Activated effector memory CD4-positive, alpha-beta T cell treated with Interleukin-2 at 50 U/mL for 16 hours (primary cell): ENCODE data around the gene CPAMD8.

Experiments used
- DNase-seq: peaks from one replicate; pipeline ENCODE4 v3.0.0-alpha.2; 2020

Gene CPAMD8

DNA sequence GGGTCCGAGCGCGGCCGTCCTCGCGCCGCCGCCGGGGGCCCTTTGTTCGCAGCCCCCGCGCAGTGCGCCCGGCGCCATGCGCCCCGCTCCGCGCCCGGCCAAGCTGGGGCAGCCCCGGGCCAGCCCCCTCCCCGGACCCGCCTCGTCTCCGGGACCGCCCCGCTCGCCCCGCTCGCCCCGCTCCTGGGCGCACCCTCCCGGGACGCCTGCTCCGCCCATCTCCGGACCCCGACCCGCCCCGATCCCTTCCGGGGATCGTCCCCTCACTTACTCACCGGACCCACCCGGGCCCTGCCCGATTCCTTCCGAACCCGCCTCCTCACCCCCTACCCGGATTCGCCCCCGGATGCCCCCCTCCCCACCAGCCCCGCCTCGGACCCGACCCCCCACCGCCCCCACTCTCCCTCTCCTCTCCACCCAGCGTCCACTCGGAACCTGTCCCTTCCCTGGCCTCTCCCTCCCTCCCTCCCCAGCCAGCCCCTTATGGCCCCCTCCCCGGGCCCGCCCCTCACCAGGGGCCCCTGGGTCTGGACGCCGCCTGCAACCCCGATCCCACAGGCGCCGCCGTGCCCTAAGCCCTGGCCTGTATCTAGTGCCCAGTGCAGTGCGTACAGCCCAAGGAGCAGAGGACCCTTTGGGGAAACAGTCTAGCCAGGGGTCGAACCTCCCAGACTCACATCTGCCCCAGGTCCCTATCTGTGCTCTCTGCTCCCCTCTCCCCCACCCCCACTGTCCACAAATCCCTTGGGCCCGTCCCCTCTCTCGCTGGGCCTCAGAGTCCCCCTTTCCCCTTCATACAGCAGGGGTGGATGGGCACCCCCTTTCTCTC is at the start of gene CPAMD8:
Gene CPAMD8, minus strand, starts transcription at position 105 of the 829 bp plus-strand sequence. CDS start 168 bp downstream, outside the sequence.
- no peak for DNase-seq

DNA sequence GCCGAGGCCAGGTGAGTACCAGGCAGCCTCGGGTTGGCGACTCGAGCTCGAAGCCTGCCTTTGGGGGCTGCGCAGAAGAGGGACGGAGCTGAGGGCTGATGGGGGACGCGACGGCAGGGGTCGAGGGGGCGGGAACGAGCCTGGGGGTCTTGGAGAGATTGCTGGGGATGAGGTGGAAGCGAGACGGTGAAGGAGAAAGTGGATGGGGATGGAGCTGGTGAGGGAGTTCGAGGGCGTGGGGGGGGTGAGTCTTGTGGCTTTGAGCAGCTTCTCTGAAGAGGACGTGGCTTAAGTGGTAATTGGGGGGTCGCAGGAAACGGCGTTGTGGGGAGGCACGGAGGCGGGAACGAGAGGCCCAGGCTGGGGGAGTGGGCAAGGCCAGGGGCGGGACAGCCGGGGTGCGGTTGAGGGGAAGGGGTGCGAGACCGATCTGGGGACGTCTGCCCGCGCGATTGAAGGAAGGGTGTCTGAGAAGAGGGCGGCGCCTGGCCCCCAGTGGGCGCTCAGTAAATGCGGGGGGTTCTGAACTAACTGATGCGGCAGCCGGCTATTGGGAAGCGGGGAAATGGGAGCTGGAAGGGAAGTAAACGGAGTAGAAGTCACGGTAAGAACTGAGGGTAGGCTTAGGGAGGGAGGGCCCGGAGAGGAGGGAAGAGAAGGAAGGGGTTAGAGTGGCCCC is 49.4 kb upstream of the CPAMD8 start:
- peak; percentile 51 for DNase-seq

DNA sequence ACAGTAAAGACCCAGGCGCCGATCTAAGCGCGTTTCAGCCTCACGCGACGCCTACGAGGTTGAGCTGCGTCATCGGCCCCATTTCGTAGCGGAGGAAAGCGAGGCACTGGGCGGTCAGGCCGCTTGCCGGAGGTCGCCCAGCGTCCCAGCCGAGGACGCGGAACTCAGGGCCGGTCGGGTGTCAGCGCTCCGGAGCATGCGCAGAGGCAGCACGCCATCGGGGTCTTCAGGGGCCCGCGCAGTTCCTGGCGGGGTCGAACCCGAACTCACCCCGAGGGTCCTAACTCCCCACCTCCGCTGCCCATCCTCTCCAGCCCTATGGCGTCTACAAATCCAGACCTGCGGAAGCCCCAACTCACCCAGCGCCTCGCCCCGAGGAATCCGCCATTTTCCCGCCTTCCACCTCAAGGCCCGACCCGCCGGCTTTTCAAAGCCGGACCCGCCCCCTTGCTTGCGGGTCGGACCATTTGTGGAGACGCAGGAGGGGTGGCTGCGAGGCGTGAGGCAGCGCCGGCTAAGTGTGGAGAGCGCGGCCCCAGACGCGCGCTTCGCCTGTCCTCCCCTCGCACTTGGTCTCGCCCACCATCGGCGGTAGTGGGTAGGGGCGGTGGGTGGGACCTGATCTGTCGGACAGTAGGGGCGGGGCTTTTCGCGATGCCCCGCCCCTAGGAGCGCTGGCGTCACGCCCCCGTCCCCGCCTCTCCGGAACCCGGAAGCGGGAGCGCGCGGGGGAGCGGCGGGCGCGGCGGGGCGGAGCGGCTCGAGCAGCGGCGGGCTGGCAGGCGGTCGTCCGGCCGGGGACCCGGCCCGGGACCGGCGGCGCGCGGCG is 48.6 kb upstream of the CPAMD8 start, which contains the start of the genes HAUS8 and MYO9B:
Gene HAUS8, minus strand, starts transcription at position 418 of the 829 bp plus-strand sequence. Its CDS starts 30 bp downstream, at position 388.
Gene MYO9B, plus strand, starts transcription at position 743 of the 829 bp plus-strand sequence. CDS start 25,941 bp downstream, outside the sequence.
- peak; percentile 100 for DNase-seq

- no peak for DNase-seq
Measured at GRCh38 chr19:17074634-17075034, 48.0 kb upstream of the CPAMD8 start.

DNA sequence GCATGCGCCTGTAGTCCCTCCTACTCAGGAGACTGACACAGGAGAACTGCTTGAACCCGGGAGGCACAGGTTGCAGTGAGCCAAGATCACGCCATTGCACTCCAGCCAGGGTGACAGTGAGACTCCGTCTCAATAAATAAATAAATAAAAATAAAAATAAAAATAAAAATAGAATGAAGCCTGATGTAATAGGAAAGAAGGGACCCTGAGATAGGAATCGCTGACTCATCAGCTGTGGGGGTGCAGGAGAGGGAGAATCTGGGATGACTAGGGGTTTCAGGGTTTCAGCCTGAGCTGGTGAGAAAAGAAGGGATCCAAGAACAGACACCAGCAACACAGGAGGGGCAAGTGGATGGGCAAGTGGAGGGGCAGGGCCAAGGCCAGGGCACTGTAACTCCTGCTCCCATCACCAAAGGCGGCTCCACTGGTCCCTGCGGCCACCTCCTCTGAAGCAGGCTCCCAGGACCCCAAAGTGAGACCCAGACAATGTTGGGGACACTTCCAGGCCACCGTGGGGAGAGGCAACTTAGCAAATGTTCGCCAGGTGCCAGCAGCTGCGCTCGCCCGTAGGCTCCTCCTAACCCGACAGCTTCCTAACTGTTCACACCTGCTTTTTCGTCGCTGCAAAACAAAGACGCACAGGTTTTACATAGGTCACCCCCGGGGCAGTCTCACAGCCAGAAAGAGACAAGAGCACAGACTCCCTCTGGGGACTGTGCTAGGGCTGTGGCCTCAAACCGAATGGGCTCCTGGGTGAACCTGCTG is 47.4 kb upstream of the CPAMD8 start:
- DNase-seq, result no peak

GRCh38 chr19:17070912-17071311 is 44.3 kb upstream of the CPAMD8 start:
- no peak for DNase-seq

GRCh38 chr19:17070421-17070820 is 43.8 kb upstream of the CPAMD8 start:
- DNase-seq, result no peak

DNA sequence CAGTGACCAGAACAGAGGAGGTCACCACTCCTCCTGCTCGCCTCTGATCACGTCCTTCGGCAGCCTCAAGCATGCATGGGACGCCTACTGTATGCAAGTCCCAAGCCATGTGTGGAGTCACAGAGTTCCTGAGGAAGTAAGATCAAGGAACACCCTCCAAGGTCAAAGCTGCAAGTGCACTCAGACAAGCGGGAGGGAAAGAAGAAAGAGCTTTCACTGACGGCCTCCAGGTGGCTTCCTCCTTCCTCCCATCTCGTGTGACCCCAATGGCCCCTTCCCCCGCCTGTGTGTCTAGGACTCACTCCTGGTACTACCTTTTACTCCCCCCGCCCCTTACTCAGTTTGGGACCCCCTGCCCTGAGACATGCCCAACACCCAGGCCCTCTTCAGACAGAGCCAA is 42.6 kb upstream of the CPAMD8 start:
- no peak for DNase-seq

DNA sequence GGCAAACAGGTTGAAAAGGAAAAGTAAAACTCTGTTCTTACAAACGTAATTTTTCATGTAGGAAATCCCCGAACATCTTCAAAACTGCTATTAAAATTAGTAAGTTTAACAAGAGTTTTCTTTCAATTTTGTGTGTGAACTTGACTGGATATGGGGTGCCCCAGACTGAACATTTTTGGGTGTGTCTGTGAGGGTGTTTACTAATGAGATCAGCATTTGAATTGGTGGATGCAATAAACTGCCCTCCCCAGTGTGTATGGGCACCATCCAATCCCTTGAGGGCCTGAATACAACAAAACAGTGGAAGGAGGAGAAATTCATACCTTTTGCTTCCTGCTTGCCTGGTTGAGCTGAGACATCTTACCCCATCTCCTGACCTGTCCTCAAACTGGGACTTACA is 36.8 kb upstream of the CPAMD8 start:
- no peak for DNase-seq

GRCh38 chr19:17061691-17062090 is 35.1 kb upstream of the CPAMD8 start:
- DNase-seq, result no peak

GRCh38 chr19:17061205-17061604 is 34.6 kb upstream of the CPAMD8 start:
- DNase-seq, result no peak

DNA sequence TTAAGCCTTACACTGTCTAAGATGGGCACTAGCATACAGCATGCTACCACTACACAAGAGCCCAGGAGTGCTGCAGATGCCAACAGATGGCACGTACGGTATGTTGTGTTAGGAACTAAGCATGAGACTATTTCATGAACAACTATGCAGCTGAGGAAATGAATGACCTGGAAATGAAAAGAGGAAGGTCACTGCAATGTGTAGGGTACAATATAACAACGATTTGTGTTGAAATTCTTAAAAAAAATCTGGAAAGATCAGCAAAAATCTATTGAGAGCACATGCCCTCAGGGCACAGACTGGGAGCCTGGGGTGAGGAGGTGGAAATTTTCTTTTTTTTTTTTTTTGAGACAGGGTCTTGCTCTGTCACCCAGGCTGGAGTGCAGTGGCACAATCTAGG is 34.2 kb upstream of the CPAMD8 start:
- no peak for DNase-seq

GRCh38 chr19:17058236-17058635 is 31.6 kb upstream of the CPAMD8 start:
- DNase-seq, result no peak

DNA sequence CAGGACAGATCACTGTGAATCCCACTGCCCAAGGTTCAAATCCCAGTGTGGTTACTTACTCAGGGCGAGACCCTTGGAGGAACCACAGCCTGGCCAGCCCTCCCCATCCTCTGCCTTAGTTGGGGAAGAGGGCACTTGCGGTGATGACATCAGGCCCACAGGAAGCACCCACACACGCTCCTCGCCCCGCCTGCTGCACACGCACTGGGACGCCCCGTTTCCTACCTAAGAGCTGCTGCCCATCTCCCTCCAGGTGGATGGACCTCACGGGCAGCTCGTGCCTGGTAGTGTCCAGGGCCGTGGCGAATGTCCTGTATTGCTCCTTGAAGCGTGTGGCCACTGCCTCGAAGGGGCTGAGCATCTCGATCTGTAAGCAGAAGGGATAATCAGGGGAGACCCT is 29.0 kb upstream of the CPAMD8 start:
- no peak for DNase-seq

DNA sequence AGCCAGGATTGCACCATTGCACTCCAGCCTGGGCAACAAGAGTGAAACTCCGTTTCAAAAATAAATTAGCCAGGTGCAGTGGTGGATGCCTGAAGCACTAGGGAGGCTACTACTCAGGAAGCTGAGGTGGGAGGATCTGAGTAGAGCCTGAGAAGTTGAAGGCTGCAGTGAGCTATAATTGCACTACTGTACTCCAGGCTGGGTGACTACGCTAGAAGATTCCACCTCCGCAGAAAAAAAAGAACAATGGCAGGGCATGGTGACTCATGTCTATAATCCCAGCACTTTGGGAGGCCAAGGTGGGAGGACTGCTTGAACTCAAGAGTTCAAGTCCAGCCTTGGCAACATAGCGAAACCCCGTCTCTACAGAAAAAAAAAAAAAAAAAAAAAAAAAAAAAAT is 28.1 kb upstream of the CPAMD8 start:
- no peak for DNase-seq

- no peak for DNase-seq
Measured at GRCh38 chr19:17052439-17052838, 25.8 kb upstream of the CPAMD8 start.

DNA sequence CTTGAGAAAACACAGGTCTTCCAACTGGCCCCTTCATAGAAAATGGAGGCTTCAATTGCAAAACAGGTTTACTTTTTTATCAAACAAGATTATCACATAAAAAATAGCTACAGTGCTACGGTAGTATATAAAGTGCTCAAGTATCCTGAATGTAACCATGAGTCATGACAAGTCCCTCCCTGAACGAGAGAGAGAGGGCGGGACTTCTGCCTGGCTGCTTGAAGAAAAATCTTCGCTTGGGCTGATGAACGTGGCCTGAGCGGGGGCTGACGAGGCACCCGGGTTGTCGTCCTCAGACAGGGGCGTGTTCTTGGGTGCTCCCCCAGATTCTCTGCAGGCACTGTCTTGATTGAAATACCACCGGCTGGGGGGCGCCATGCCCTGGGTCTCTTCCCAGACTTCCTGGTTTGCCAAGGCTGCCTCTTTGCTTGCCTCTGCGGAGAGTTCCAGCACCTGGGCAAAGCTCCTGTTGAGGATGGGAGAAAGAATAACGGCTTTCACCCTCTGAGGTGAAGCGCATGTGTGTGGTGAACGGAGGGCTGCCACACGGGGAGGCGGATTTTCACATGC is 23.2 kb upstream of the CPAMD8 start:
- DNase-seq, result no peak

DNA sequence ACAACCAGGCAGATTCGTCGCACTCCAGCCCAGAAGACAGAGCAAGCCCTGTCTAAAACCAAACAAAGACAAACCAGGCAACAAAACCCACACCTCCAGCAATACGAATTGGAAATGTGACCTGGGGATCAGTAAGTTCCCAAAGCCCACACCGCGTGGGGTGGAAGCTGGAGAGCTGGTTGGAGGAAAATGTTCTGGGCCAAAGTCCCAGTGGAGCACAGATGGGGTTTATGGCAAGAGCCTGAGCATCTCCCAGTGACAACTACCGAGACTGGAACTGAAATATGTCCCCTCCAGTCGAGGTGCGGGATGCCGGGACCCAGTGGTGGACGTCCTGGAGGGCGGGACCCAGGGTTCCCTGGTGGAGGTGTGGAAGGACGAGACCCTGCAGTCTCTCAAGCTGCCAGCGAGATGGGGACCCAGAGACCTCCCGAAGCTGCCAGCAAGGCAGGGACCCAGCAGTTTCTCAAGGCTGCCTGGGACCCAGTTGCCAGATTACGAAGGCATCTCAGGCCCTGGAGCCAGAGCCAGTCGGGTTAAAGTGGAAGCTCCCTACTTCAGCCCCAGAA is 22.4 kb upstream of the CPAMD8 start:
- DNase-seq, result no peak

GRCh38 chr19:17045907-17046502 is 19.4 kb upstream of the CPAMD8 start:
- no peak for DNase-seq

DNA sequence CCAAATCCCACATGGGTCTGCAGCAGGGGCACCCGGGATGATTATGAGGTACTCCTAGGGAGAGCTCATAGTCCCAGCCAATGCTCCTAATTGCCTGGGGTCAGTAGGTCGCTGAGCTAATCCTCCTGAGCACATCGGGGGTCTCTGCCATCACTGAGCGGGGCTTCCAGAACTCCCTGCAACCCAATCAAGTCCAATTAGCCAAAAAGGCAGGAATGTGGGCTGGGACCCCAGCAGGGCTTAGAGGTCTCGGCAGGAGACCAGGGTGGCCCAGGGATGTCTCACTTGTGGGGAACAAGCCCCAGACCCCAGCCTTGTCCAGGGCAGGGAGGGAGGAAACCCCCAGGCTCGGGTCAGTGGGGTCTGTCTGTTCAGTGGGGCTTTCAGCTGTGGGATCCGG is 17.1 kb upstream of the CPAMD8 start:
- no peak for DNase-seq

GRCh38 chr19:17041976-17042375 is 15.4 kb upstream of the CPAMD8 start:
- no peak for DNase-seq
